Activated CD8-positive, alpha-beta memory T cell treated with anti-CD3 and anti-CD28 coated beads, Interleukin-2, amount 10 ng/mL, durations not matched to agents 7 days and 5 days (primary cell): Measurements from ENCODE around the gene ZBTB17. TPM values are rescaled to one million over a fixed set of nuclear protein-coding genes. Genes with fewer than 3 reads are reported as not detected.
"Not testable (repeated sequence)": the region's sequence is repeated elsewhere in the genome, so short reads cannot be mapped to it uniquely, and the experiment has no call there.

Source experiments
- ATAC-seq: fragments of 150-1000 bp; cut with Tn5 transposase; one replicate; pipeline ENCODE4 v1.10.0; 2021; ENCODE audit warnings: moderate library complexity
- CTCF ChIA-PET: fragments of 350-600 bp; sonication (Branson Sonifier 250); formaldehyde crosslinking; loops from one replicate; lab custom pipeline; 2021; ENCODE audit warnings: antibody characterized with exemption; lab: Charles Lee
- DNase-seq: peaks from one replicate; pipeline ENCODE4 v3.0.0-alpha.2; 2020
- H3K27ac Mint-ChIP-seq: one replicate; pipeline ENCODE4 v1.8.0; 2021; ENCODE audit warnings: mild to moderate bottlenecking, mixed read lengths
- H3K27me3 Mint-ChIP-seq: one replicate; pipeline ENCODE4 v1.8.0; 2021; ENCODE audit warnings: mixed read lengths
- H3K36me3 Mint-ChIP-seq: one replicate; pipeline ENCODE4 v1.8.0; 2021; ENCODE audit warnings: mild to moderate bottlenecking, mixed read lengths
- H3K4me1 Mint-ChIP-seq: one replicate; pipeline ENCODE4 v1.8.0; 2021; ENCODE audit warnings: mixed read lengths
- H3K4me3 Mint-ChIP-seq: one replicate; pipeline ENCODE4 v1.8.0; 2021; ENCODE audit warnings: mild to moderate bottlenecking, moderate library complexity, mixed read lengths
- H3K9me3 Mint-ChIP-seq: one replicate; pipeline ENCODE4 v1.8.0; 2022; ENCODE audit warnings: low read depth, mixed read lengths
- total RNA-seq, 2 experiments: library from RNA; stranded (reverse); gene quantifications; one replicate each; pipeline ENCODE4 v1.2.3, GENCODE V29; 2021

The ZBTB17 gene
- total RNA-seq, 2 experiments from 2014 or later: 55.8 to 68.8 TPM

GRCh38 chr1:16006552-16007485 lies 30.9 kb upstream of the ZBTB17 start:
- H3K27me3 Mint-ChIP-seq: peaks cover 8% of the 10 kb centered on the region
- H3K27ac Mint-ChIP-seq: no peak overlapping the region
- CTCF ChIA-PET: interaction anchor here (0.7 to 5.5 kb wide), 12 partner anchors 8 to 309 kb away, joined by 3 to 39 read pairs (median 4); no protein-coding TSS in a partner anchor
- ATAC-seq: peak; percentile 66
- H3K4me1 Mint-ChIP-seq: peaks cover 12% of the 10 kb centered on the region
- H3K9me3 Mint-ChIP-seq: no peaks in the 10 kb centered on the region
- DNase-seq: no peak
- no peaks in the 10 kb centered on the region for H3K36me3 Mint-ChIP-seq
- no peak overlapping the region for H3K4me3 Mint-ChIP-seq

GRCh38 chr1:16006010-16006409 lies 30.1 kb upstream of the ZBTB17 start:
- Mint-ChIP-seq H3K4me1 (peaks cover 12% of the 10 kb centered on the region), H3K36me3 (no peaks in the 10 kb centered on the region), H3K27me3 (peaks cover 2% of the 10 kb centered on the region), H3K4me3 (no peak overlapping the region), H3K27ac (no peak overlapping the region), H3K9me3 (no peaks in the 10 kb centered on the region)
- DNase-seq (no peak), ATAC-seq (no peak)
- CTCF ChIA-PET: interaction anchor here (1.4 to 5.5 kb wide), 3 partner anchors 11 to 309 kb away, joined by 3 to 39 read pairs (median 4); no protein-coding TSS in a partner anchor

GRCh38 chr1:16005597-16005996 lies 29.7 kb upstream of the ZBTB17 start:
- Mint-ChIP-seq H3K4me3 (no peak overlapping the region), H3K36me3 (no peaks in the 10 kb centered on the region), H3K27me3 (peaks cover 2% of the 10 kb centered on the region), H3K4me1 (peaks cover 12% of the 10 kb centered on the region), H3K27ac (no peak overlapping the region), H3K9me3 (no peaks in the 10 kb centered on the region)
- no peak for DNase-seq
- CTCF ChIA-PET: interaction anchor here (1.4 to 5.5 kb wide), 2 partner anchors 11 to 50 kb away, joined by 4 to 39 read pairs; no protein-coding TSS in a partner anchor
- no peak for ATAC-seq

GRCh38 chr1:16001274-16001673 lies 25.4 kb upstream of the ZBTB17 start:
- not testable (repeated sequence) for H3K4me3 Mint-ChIP-seq, H3K27ac Mint-ChIP-seq, ATAC-seq, H3K36me3 Mint-ChIP-seq, H3K9me3 Mint-ChIP-seq, DNase-seq, H3K27me3 Mint-ChIP-seq, H3K4me1 Mint-ChIP-seq
- CTCF ChIA-PET: interaction anchor here (1.0 to 1.1 kb wide), 2 partner anchors 53 to 210 kb away, joined by 3 to 4 read pairs; no protein-coding TSS in a partner anchor

GRCh38 chr1:15998929-15999328 lies 23.0 kb upstream of the ZBTB17 start:
- H3K27ac Mint-ChIP-seq: no peak overlapping the region
- ATAC-seq (no peak), DNase-seq (no peak)
- H3K4me1 Mint-ChIP-seq: no peaks in the 10 kb centered on the region
- H3K36me3 Mint-ChIP-seq: no peaks in the 10 kb centered on the region
- no peak overlapping the region for H3K4me3 Mint-ChIP-seq
- peaks cover 8% of the 10 kb centered on the region for H3K27me3 Mint-ChIP-seq
- H3K9me3 Mint-ChIP-seq: no peaks in the 10 kb centered on the region
- CTCF ChIA-PET: interaction anchor here (1.3 to 2.1 kb wide), 4 partner anchors 8 to 184 kb away, joined by 4 to 11 read pairs (median 5); partner anchors contain the start of gene ZBTB17

GRCh38 chr1:15997637-15998280 lies 21.9 kb upstream of the ZBTB17 start:
- peaks cover 8% of the 10 kb centered on the region for H3K27me3 Mint-ChIP-seq
- H3K9me3 Mint-ChIP-seq: no peaks in the 10 kb centered on the region
- H3K4me3 Mint-ChIP-seq: no peak overlapping the region
- H3K36me3 Mint-ChIP-seq: no peaks in the 10 kb centered on the region
- ATAC-seq: no peak
- no peaks in the 10 kb centered on the region for H3K4me1 Mint-ChIP-seq
- no peak overlapping the region for H3K27ac Mint-ChIP-seq
- CTCF ChIA-PET: interaction anchor here (1.1 to 2.1 kb wide), 6 partner anchors 10 to 206 kb away, joined by 3 to 11 read pairs (median 5); partner anchors contain the start of gene ZBTB17
- no peak for DNase-seq

- ATAC-seq (no peak), DNase-seq (no peak)
- CTCF ChIA-PET: interaction anchor here (1.1 to 2.1 kb wide), 4 partner anchors 150 to 205 kb away, joined by 3 to 11 read pairs (median 5); partner anchors contain the start of gene SPEN
- no peak overlapping the region for H3K27ac Mint-ChIP-seq
- no peaks in the 10 kb centered on the region for H3K36me3 Mint-ChIP-seq
- H3K9me3 Mint-ChIP-seq: no peaks in the 10 kb centered on the region
- H3K4me3 Mint-ChIP-seq: no peak overlapping the region
- H3K4me1 Mint-ChIP-seq: no peaks in the 10 kb centered on the region
- peaks cover 7% of the 10 kb centered on the region for H3K27me3 Mint-ChIP-seq
Observed at GRCh38 chr1:15997076-15997585, 21.2 kb upstream of the ZBTB17 start.

- DNase-seq: peak; percentile 70
- CTCF ChIA-PET: interaction anchor here (0.8 to 2.2 kb wide), 9 partner anchors 11 to 223 kb away, joined by 3 to 20 read pairs (median 4); partner anchors contain the start of gene SPEN
- H3K36me3 Mint-ChIP-seq: no peaks in the 10 kb centered on the region
- no peak overlapping the region for H3K27ac Mint-ChIP-seq
- H3K4me1 Mint-ChIP-seq: no peaks in the 10 kb centered on the region
- ATAC-seq: peak; percentile 77
- H3K4me3 Mint-ChIP-seq: no peak overlapping the region
- H3K27me3 Mint-ChIP-seq: peaks cover 7% of the 10 kb centered on the region
- no peaks in the 10 kb centered on the region for H3K9me3 Mint-ChIP-seq
Observed at GRCh38 chr1:15994590-15995351, 18.9 kb upstream of the ZBTB17 start.

- H3K27ac Mint-ChIP-seq: no peak overlapping the region
- H3K9me3 Mint-ChIP-seq: no peaks in the 10 kb centered on the region
- no peaks in the 10 kb centered on the region for H3K4me1 Mint-ChIP-seq
- CTCF ChIA-PET: interaction anchor here (1.1 to 2.2 kb wide), 4 partner anchors 176 to 202 kb away, joined by 4 to 20 read pairs (median 7); no protein-coding TSS in a partner anchor
- ATAC-seq (no peak), DNase-seq (no peak)
- no peak overlapping the region for H3K4me3 Mint-ChIP-seq
- H3K27me3 Mint-ChIP-seq: peaks cover 7% of the 10 kb centered on the region
- no peaks in the 10 kb centered on the region for H3K36me3 Mint-ChIP-seq
Observed at GRCh38 chr1:15994081-15994480, 18.2 kb upstream of the ZBTB17 start.

- Mint-ChIP-seq H3K27ac (no peak overlapping the region), H3K36me3 (no peaks in the 10 kb centered on the region), H3K4me1 (no peaks in the 10 kb centered on the region), H3K4me3 (no peak overlapping the region), H3K9me3 (no peaks in the 10 kb centered on the region), H3K27me3 (peaks cover 9% of the 10 kb centered on the region)
- CTCF ChIA-PET: interaction anchor here (1.1 to 2.2 kb wide), 3 partner anchors 178 to 202 kb away, joined by 4 to 20 read pairs (median 10); no protein-coding TSS in a partner anchor
- no peak for ATAC-seq
- no peak for DNase-seq
Observed at GRCh38 chr1:15993666-15994065, 17.8 kb upstream of the ZBTB17 start.

- peaks cover 4% of the 10 kb centered on the region for H3K27me3 Mint-ChIP-seq
- CTCF ChIA-PET: no interaction called here
- no peaks in the 10 kb centered on the region for H3K4me1 Mint-ChIP-seq
- H3K4me3 Mint-ChIP-seq: no peak overlapping the region
- H3K36me3 Mint-ChIP-seq: no peaks in the 10 kb centered on the region
- H3K9me3 Mint-ChIP-seq: no peaks in the 10 kb centered on the region
- ATAC-seq (no peak), DNase-seq (no peak)
- no peak overlapping the region for H3K27ac Mint-ChIP-seq
Observed at GRCh38 chr1:15992582-15993500, 16.9 kb upstream of the ZBTB17 start.

- Mint-ChIP-seq H3K4me1 (no peaks in the 10 kb centered on the region), H3K27ac (no peak overlapping the region), H3K36me3 (no peaks in the 10 kb centered on the region), H3K9me3 (no peaks in the 10 kb centered on the region), H3K4me3 (no peak overlapping the region), H3K27me3 (peaks cover 4% of the 10 kb centered on the region)
- no peak for ATAC-seq
- DNase-seq: no peak
- CTCF ChIA-PET: no interaction called here
Observed at GRCh38 chr1:15992187-15992553, 16.3 kb upstream of the ZBTB17 start.
